Fibroblast of skin of left quadriceps (primary cell): ENCODE results near the gene CHKA.
A peak's percentile ranks its signal among the peaks of the same experiment; 100 is the strongest.

Experiments used
- DNase-seq, 2 experiments: peaks; one replicate each; pipeline ENCODE4 v3.0.0-alpha.2; 2013; ENCODE audit warnings: low read depth in 2 of 2

The CHKA gene

DNA sequence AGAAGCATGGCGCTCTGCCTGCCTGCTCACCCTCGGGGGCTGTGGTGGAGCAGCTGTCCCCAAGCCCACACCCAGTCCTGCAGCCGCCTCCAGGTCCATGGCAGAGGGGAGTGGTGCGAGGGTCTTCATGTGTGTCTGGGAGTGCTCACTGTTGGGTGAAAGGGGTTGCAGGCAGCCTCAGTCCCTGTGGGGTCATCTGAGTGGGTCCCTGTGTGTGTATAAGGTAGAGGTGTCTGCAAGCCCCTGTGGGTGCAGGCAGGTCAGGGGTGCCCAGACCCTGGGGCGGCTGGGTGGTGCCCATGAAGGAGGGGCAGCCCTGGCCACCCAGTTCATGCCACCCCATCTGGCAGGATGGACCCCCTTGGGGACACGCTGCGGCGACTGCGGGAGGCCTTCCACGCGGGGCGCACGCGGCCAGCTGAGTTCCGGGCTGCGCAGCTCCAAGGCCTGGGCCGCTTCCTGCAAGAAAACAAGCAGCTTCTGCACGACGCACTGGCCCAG lies 106.2 kb downstream of the CHKA start:
- DNase-seq: no peak

GRCh38 chr11:68014157-68014946 lies 106.8 kb downstream of the CHKA start:
- no peak for DNase-seq

DNA sequence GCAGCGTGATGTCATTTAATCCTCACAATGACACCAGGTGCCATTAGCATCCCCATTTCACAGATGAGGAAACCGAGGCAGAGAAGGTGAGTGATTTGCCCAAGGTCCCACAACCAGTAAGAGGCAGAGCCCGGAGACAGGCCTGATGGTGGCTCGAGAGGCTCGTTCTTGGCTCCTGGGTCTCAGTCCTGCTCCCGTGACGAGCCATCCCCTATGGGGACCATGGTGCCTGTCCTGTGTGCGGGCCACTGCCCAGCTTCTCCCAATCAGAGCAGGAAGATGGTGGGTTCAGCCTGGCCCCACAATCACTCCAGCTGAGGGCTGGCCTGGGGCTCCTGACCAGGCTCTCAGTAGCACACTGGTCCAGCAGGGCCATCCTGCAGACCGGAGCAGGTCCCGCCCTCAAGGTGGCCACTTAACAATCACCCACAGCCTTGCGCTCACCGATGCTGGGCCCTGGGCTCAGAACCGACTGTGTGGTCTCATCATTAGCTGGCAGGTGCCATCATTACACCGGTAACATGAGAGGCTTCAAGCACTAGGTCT lies 107.5 kb downstream of the CHKA start:
- DNase-seq: no peak

GRCh38 chr11:68012843-68013610 lies 108.2 kb downstream of the CHKA start:
- DNase-seq: peak; percentile 85 to 87

GRCh38 chr11:68012044-68012842 lies 108.9 kb downstream of the CHKA start:
- no peak for DNase-seq

DNA sequence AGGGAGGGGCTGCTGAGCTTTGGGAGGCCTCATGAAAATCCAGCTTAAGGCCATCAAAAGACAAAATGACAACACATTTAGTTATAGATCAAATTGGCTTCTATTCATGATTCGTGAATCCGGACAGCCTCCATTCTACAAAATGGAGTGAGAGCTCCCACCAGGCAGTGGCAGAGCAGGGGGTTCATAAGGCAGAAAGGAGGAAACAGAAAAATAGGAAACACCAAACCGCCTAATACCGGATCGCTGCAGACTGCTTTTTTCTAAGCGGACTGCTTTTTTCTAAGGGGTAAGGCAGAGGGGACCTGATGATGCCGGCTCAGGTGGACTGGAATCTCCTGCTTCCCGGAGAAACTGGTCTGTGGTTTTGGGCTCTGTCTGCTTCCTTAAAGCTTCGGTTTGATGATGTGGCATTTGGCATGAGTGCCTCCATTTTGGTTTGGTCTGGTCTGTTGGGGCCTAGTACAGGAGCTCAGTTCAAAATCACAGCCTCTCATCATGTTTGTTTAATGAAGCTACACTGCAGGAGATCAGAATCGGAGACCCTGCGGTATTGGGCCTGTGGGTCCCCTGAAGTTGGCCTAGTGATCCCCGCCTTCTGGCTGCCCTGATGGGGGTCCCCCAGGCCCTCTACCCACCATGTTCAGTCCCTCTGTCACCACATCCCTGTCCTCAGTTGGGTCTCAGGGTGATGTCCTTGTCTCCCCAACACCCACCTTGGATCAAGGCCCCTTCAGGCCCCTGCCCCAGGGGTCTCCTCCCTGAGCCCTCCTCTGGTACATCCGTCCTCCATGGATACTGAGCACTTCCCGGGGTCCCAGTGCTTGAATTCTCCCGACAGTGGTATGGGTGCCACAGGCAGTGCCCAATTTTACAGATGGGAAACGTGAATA lies 109.9 kb downstream of the CHKA start:
- DNase-seq: no peak

DNA sequence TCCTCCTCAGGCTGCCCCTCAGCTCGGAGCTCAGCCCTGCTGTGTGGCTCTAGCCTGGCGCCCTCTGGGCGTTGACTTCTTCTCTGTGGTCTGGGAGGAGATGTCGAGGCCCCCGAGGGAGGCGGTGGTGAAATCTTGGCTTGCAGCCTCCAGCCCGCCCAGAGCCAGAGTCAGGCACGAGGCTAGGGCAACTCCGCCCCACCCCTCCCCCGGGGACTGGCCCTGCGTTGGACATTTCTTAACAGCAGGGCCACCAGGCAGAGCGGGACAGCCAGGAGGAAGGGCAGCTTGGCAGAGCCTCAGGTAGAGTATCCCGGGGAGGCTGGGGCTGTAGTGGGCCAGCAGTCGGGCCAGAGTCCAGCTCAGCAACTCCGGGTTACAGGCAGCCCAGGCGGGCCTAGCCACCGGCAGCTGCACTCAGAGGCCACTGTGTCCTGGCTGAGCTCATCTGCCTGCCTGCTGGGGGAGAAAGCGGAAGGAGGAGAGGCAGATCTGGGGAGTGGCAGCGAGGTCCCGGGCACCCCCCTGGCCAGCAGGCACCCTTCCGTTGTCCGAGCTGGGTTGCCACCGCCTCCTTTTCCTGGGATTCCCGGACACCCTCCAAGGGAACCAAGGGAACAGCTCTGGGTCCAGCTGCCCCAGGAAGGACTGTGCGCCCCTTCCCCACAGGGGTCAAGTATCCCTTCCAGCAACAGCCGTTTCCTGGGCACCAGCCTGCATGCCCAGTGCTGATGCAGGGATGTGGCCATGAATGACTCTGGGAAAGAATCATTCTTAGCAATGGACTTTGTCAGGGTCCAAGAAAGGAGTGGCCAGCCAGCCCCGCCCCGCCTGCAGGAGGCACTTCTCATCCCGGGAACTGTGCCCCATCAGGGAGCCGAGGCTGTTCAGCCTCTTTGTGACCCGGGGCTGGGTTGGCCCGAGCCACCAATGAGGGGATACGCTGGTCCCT lies 110.8 kb downstream of the CHKA start, which contains the start of gene ALDH3B1:
Gene ALDH3B1 (plus strand): TSS at position 238 of the 952 bp plus-strand sequence. CDS start 4,971 bp downstream, outside the sequence.
- no peak for DNase-seq

GRCh38 chr11:68009391-68010089 lies 111.6 kb downstream of the CHKA start:
- DNase-seq: no peak

DNA sequence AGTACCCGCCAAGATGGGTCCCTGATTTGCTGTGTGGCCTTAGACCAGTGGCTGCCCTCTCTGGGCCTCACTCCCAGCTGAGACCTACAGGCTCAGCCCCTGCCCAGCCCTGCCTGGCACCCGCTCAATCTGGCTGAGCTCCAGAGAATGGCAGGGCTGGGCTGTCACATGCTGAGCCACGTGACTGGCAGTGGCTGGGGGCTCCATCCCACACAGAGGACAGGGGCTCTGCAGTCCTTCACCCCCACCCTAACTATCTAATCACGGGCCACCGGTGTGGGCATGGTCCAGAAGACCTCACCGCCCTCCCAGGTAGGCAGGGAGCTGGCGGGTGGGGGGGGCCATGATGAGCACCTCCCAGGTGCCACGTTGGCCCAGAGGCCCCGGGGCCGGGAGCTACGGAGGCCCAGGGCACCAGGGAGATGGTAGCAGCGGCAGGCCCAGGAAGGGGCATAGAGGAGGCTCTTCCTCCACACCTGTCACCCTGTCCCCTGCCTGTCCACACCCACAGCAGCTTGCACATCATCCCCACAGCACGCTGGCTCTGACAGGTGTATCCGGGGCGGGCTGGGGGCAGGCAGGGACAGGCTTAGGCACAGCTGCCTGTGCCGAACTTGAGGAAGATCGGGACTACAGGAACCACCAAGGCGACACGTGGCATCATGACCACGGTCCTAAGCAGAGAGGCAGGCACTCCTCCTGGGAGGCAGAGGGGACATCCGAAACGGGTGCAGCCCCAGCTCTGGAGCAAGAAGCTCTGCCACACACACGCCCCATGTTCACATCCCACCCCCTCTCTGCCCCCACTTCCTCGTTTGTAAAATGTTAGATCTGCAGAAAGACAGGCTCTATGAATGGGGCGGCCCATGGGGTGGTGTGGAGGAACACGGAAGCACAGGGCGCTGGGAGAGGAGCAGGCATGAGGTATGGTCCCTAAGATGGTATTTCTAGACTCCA lies 112.5 kb downstream of the CHKA start:
- no peak for DNase-seq

DNA sequence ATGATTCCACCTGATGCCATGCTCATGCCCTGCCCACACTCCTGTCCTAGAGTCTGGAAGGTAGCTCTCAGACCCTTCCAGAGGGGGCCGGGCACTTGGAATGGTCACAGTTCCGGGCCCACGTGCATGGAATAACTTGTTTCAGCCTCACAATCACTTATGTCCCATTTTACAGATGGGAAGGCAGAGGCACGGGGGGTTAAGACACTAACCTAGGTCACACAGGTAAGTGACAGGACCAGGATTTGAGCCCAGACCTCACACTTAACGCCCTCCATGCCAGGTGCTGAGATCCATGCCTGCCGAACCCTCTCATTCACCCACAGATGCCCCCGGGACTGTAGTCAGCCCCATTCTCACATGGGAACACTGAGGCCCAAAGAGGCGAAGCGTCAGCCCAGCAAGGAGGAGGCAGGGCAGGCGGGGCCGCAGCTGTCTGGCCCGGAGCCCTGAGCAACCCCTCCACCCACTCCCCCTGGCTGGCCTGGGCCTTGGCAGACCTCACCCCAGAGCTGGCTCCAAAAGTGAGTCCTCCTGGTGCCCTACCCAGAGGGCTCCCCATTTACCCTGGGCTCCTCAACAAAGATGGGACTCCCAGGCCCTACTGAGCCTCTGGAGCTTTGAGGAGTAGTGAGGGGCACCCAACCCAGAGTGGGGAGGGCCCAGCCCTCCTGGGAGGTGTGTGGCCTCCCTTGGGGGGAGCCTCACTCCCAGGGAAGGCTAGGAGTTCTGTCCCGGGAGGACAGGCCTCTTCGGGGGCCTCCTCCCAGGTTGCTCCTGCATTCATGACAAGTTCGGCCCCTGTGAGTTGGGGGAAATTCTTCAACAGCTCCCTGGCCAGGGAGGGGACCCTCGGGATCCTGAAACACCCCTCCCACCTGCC lies 113.4 kb downstream of the CHKA start:
- DNase-seq: no peak

GRCh38 chr11:68006606-68007166 lies 114.5 kb downstream of the CHKA start:
- no peak for DNase-seq

DNA sequence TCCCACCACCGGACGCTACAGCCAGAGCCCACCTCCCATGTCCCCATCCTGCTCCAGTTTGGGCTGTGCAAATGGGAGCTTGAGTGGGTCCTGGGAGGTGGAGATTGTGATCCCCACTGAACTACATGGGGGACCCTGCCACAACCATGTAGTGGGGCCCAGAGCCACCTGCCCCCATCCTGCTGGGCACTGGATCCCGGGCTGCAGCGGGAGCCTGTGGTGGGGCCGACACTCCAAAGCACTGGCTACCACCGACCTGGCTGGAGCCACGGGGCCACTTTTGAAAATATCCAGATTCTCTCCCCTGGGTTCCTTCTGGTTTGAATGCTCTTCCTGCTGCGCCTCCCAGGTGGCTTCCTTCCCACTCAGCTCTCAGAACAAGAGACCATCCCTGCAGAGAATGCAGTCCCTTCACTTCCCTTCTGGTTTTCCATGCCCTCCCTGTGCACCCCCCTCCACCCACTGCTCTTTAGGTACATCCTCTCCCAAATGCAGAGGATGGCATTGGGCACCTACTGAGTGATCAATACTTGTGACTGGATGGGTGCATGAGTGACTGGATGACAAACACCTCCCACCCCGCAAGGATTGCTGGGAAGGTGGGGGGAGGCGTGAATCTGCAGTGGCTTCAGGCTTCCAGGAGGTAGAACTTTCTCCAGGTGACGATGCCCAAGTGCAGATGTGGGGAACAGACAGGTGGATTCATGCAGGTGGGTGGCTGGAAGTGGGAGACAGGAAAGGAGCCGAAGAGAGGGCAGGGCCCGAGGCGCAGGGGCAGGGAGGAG lies 116.4 kb downstream of the CHKA start:
- DNase-seq: no peak

DNA sequence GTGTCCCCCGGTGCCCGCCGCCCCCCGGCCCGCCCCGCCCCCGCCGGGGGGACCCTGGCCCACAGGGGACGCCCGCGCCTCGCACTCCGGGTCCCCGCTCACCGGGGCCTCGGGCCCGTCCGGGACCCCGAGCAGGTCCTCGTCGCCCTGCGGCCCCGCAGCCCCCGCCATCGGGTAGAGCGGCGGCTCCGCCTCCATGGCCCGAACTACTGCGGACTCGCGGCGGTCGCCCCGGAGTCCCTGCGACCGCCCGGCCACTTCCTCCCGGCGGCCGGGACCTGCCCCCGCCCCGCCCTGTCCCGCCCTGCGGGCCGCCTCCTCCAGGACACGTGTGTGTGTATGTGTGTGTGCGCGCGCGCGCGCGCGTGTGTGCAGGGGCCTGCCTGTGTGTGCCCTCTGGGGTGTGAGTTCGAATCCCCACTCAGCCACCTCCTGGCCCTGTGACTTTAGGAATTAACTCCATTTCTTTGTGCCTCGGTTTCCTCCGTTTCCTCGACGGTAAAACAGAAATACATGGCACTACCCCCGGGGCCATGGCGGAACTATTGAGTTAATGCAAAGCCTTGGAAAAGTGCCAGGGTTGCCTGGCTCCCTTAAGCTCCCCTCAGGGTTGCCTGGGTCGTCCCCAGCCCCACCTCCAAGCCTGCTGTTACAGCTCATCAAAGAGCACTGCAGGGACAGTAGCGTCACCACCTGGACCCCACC lies 117.2 kb downstream of the CHKA start, which contains the start of gene UNC93B1:
Gene UNC93B1 (minus strand): TSS at position 252 of the 705 bp plus-strand sequence. CDS start 54 bp downstream, at position 198.
- no peak for DNase-seq

GRCh38 chr11:68002938-68003845 lies 118.0 kb downstream of the CHKA start:
- DNase-seq: no peak
